HepG2 (cell line): ENCODE data around the gene CBX2. TPM values are rescaled to one million over a fixed set of nuclear protein-coding genes. Genes with fewer than 3 reads are reported as not detected.

Experiments
- ARNT ChIP-seq: fragments of 450-650 bp; IDR thresholded peaks from 2 replicates; pipeline ENCODE4 v1.6.1; 2017
- CENPBD1 ChIP-seq: sonication (generic); formaldehyde crosslinking; IDR thresholded peaks from 2 replicates; pipeline ENCODE4 v1.8.0; 2022; ENCODE audit warnings: missing genetic modification reagents, low read depth, mild to moderate bottlenecking, borderline replicate concordance
- CERS6 ChIP-seq: sonication (generic); formaldehyde crosslinking; IDR thresholded peaks from 2 replicates; pipeline ENCODE4 v1.5.0; 2020; ENCODE audit warnings: missing genetic modification reagents
- GABPB1 ChIP-seq: IDR thresholded peaks from 2 replicates; pipeline ENCODE4 v1.6.1; 2016; ENCODE audit warnings: mild to moderate bottlenecking, missing genetic modification reagents, moderate library complexity, missing compliant biosample characterization
- GTF3A ChIP-seq: sonication (generic); formaldehyde crosslinking; conservative IDR thresholded peaks from 2 replicates; pipeline ENCODE4 v1.4.0; 2020; ENCODE audit warnings: mild to moderate bottlenecking, missing genetic modification reagents
- NONO ChIP-seq, 2 experiments: fragments of 450-650 bp in 1 of 2; sonication (generic) in 1 of 2; formaldehyde crosslinking in 1 of 2; IDR thresholded peaks in 1 of 2; conservative IDR thresholded peaks in 1 of 2; 2 replicates each; pipeline versions ENCODE4 v1.6.1 to v1.8.0; 2017 to 2022; ENCODE audit warnings: mild to moderate bottlenecking in 1 of 2, missing genetic modification reagents in 1 of 2, moderate library complexity in 1 of 2
- POLR2G ChIP-seq: fragments of 200-400 bp; formaldehyde crosslinking; IDR thresholded peaks from 2 replicates; pipeline ENCODE4 v1.6.1; 2018; ENCODE audit warnings: mild to moderate bottlenecking, low read depth, low read length, moderate library complexity
- RBFOX2 ChIP-seq: fragments of 200-400 bp; formaldehyde crosslinking; IDR thresholded peaks from 2 replicates; pipeline ENCODE4 v1.6.1; 2017; ENCODE audit warnings: low read depth, mild to moderate bottlenecking, low read length
- SRSF1 ChIP-seq: fragments of 200-400 bp; formaldehyde crosslinking; optimal IDR thresholded peaks from 2 replicates; pipeline ENCODE3; 2017; ENCODE audit warnings: mild to moderate bottlenecking, low read depth, low read length, moderate library complexity
- U2AF2 ChIP-seq: fragments of 200-400 bp; formaldehyde crosslinking; IDR thresholded peaks from 2 replicates; pipeline ENCODE4 v1.6.1; 2017; ENCODE audit warnings: low read depth, mild to moderate bottlenecking, low read length
- ZNF280D ChIP-seq: sonication (generic); formaldehyde crosslinking; IDR thresholded peaks from 2 replicates; pipeline ENCODE4 v1.5.1; 2020; ENCODE audit warnings: mild to moderate bottlenecking, missing genetic modification reagents
- ZNF282 ChIP-seq: fragments of 450-650 bp; IDR thresholded peaks from 2 replicates; pipeline ENCODE4 v1.6.1; 2018; ENCODE audit not compliant: partially characterized antibody
- ZNF441 ChIP-seq: sonication (generic); formaldehyde crosslinking; IDR thresholded peaks from 2 replicates; pipeline ENCODE4 v1.7.0; 2021; ENCODE audit warnings: missing genetic modification reagents, borderline replicate concordance
- ZNF652 ChIP-seq: IDR thresholded peaks from 2 replicates; pipeline ENCODE4 v1.6.1; 2016; ENCODE audit warnings: low read depth, borderline replicate concordance
- ZNF816 ChIP-seq: sonication (generic); formaldehyde crosslinking; IDR thresholded peaks from 2 replicates; pipeline ENCODE4 v1.8.0; 2022; ENCODE audit warnings: missing genetic modification reagents, mild to moderate bottlenecking, borderline replicate concordance
- ZSCAN21 ChIP-seq: sonication (generic); formaldehyde crosslinking; IDR thresholded peaks from 2 replicates; pipeline ENCODE4 v1.8.0; 2022; ENCODE audit warnings: mild to moderate bottlenecking, missing genetic modification reagents, moderate library complexity, borderline replicate concordance
- polyA plus RNA-seq, 8 experiments: library from polyadenylated mRNA; depleted of rRNA in 3 of 8; stranded (reverse) in 7 of 8; unstranded in 1 of 8; fragments of >200 nt; fragmentation: Illumina TruSeq in 4 of 8; extraction: Trizol in 4 of 8; gene quantifications; 2 replicates each; pipeline versions ENCODE4 v1.2.1 to v1.2.3, GENCODE V29; 2011 to 2016; ENCODE audit warnings: low read depth in 4 of 8, missing spikeins in 1 of 8, mixed read lengths in 1 of 8; ENCODE audit not compliant: insufficient read depth in 1 of 8
- total RNA-seq, 5 experiments: library from RNA; depleted of rRNA; stranded (reverse); fragments of >200 nt; fragmentation: Illumina TruSeq; extraction: Trizol; gene quantifications; 2 replicates each; pipeline ENCODE4 v1.2.3, GENCODE V29; 2016; ENCODE audit warnings: low read depth in 1 of 5
- TF ChIP-seq, protein P1 (sequence below): fragments of 450-650 bp; IDR thresholded peaks from 2 replicates; pipeline ENCODE4 v1.6.1; 2016
- TF ChIP-seq, protein P2 (sequence below): IDR thresholded peaks from 2 replicates; pipeline ENCODE4 v1.6.1; 2016; ENCODE audit warnings: missing compliant biosample characterization, missing genetic modification reagents, borderline replicate concordance
- TF ChIP-seq, protein P3 (sequence below): sonication (generic); formaldehyde crosslinking; conservative IDR thresholded peaks from 2 replicates; pipeline ENCODE4 v1.8.1; 2023; ENCODE audit warnings: missing genetic modification reagents

CBX2 gene
- total and polyA plus RNA-seq, 2 of the 13 experiments (the other 11 are each of a cell fraction or from before 2014, with no cell fraction given), result 14.5 to 31.1 TPM

- peak; percentile 81; the same call in 1 of the 2 replicates for TF ChIP-seq ZSCAN21 (CRISPR knock-in tag)
- no peak for TF ChIP-seq ZNF280D (CRISPR knock-in tag)
- TF ChIP-seq CENPBD1, result no peak
- TF ChIP-seq RBFOX2, result 0 out of 2 replicates have a peak, but pooled peaks have one; percentile 30
- TF ChIP-seq ARNT, result no peak
- TF ChIP-seq, protein P1, sequence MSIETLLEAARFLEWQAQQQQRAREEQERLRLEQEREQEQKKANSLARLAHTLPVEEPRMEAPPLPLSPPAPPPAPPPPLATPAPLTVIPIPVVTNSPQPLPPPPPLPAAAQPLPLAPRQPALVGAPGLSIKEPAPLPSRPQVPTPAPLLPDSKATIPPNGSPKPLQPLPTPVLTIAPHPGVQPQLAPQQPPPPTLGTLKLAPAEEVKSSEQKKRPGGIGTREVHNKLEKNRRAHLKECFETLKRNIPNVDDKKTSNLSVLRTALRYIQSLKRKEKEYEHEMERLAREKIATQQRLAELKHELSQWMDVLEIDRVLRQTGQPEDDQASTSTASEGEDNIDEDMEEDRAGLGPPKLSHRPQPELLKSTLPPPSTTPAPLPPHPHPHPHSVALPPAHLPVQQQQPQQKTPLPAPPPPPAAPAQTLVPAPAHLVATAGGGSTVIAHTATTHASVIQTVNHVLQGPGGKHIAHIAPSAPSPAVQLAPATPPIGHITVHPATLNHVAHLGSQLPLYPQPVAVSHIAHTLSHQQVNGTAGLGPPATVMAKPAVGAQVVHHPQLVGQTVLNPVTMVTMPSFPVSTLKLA, result no peak
- TF ChIP-seq POLR2G, result no peak
- no peak for TF ChIP-seq SRSF1
- TF ChIP-seq, protein P2, sequence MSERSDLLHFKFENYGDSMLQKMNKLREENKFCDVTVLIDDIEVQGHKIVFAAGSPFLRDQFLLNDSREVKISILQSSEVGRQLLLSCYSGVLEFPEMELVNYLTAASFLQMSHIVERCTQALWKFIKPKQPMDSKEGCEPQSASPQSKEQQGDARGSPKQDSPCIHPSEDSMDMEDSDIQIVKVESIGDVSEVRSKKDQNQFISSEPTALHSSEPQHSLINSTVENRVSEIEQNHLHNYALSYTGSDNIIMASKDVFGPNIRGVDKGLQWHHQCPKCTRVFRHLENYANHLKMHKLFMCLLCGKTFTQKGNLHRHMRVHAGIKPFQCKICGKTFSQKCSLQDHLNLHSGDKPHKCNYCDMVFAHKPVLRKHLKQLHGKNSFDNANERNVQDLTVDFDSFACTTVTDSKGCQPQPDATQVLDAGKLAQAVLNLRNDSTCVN (CRISPR knock-in tag), result peak; percentile 16; the same call in 1 of the 2 replicates
- TF ChIP-seq, protein P3, sequence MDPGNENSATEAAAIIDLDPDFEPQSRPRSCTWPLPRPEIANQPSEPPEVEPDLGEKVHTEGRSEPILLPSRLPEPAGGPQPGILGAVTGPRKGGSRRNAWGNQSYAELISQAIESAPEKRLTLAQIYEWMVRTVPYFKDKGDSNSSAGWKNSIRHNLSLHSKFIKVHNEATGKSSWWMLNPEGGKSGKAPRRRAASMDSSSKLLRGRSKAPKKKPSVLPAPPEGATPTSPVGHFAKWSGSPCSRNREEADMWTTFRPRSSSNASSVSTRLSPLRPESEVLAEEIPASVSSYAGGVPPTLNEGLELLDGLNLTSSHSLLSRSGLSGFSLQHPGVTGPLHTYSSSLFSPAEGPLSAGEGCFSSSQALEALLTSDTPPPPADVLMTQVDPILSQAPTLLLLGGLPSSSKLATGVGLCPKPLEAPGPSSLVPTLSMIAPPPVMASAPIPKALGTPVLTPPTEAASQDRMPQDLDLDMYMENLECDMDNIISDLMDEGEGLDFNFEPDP (CRISPR knock-in tag), result 0 out of 2 replicates have a peak, but pooled peaks have one; percentile 71
- peak; percentile 59; the same call in 1 of the 2 replicates for TF ChIP-seq ZNF816 (CRISPR knock-in tag)
- 0 out of 2 replicates have a peak, but pooled peaks have one; percentile 27 for TF ChIP-seq ZNF652 (CRISPR knock-in tag)
- TF ChIP-seq GTF3A (CRISPR knock-in tag), result no peak
- TF ChIP-seq U2AF2, result no peak
- peak; percentile 75; the same call in 1 of the 2 replicates for TF ChIP-seq GABPB1 (CRISPR knock-in tag)
- no peak for TF ChIP-seq CERS6 (CRISPR knock-in tag)
- no peak for TF ChIP-seq ZNF441
- no peak for TF ChIP-seq ZNF282
- TF ChIP-seq NONO (IDR thresholded peaks at IDR 0.05), result no peak
- TF ChIP-seq NONO (CRISPR knock-in tag; conservative IDR thresholded peaks at IDR 0.05), result peak; percentile 73
Measured at GRCh38 chr17:79811011-79811867, 33.3 kb downstream of the CBX2 start (continued).
